H1 (cell line): ENCODE results near the gene MYLK. TPM values are rescaled to one million over a fixed set of nuclear protein-coding genes. Genes with fewer than 3 reads are reported as not detected.

Source experiments
- CTCF ChIA-PET: fragments of 300-600 bp; sonication (Branson Sonifier 250); formaldehyde crosslinking; loops from one replicate; lab custom pipeline; 2021; ENCODE audit not compliant: partially characterized antibody; lab: Charles Lee
- POLR2A ChIA-PET: fragments of 300-600 bp; sonication (Branson Sonifier 250); formaldehyde crosslinking; loops from one replicate; lab custom pipeline; 2021; ENCODE audit warnings: inconsistent platforms; ENCODE audit not compliant: partially characterized antibody; lab: Charles Lee
- DNase-seq, 2 experiments: peaks; one replicate each; pipeline versions ENCODE4 v3.0.0 to v3.0.0-alpha.2; 2010 to 2022; ENCODE audit warnings: low spot score in 2 of 2, low read depth in 1 of 2, mixed read lengths in 1 of 2
- FAIRE-seq: peaks from 2 replicates; lab custom pipeline; 2011; peaks lifted over from hg19 to GRCh38; lab: Jason Lieb, UNC
- H2AFZ ChIP-seq: 2 replicates; pipeline ENCODE4 v1.8.1; 2012; ENCODE audit warnings: low read length, inconsistent platforms
- H2AK5ac ChIP-seq: 2 replicates; pipeline ENCODE4 v1.6.1; 2013; ENCODE audit warnings: low read depth, low read length
- H2BK120ac ChIP-seq: replicated peaks from 2 replicates; pipeline ENCODE3; 2013; ENCODE audit warnings: low read depth, low read length, inconsistent platforms
- H2BK12ac ChIP-seq: 2 replicates; pipeline ENCODE4 v1.6.1; 2013; ENCODE audit warnings: low read depth, low read length
- H2BK15ac ChIP-seq: 2 replicates; pipeline ENCODE4 v1.6.1; 2013; ENCODE audit warnings: low read length
- H2BK20ac ChIP-seq: 2 replicates; pipeline ENCODE4 v1.6.1; 2013; ENCODE audit warnings: low read length
- H2BK5ac ChIP-seq: 2 replicates; pipeline ENCODE4 v1.6.1; 2013; ENCODE audit warnings: low read depth, low read length
- H3K14ac ChIP-seq: 2 replicates; pipeline ENCODE4 v1.6.1; 2013; ENCODE audit warnings: inconsistent platforms; ENCODE audit not compliant: insufficient read length
- H3K18ac ChIP-seq: 2 replicates; pipeline ENCODE4 v1.6.1; 2013; ENCODE audit warnings: low read length; ENCODE audit errors: extremely low read depth
- H3K23ac ChIP-seq: 2 replicates; pipeline ENCODE4 v1.6.1; 2013; ENCODE audit warnings: inconsistent platforms; ENCODE audit not compliant: insufficient read length
- H3K23me2 ChIP-seq: 2 replicates; pipeline ENCODE4 v1.6.1; 2013; ENCODE audit warnings: low read depth, low read length
- H3K27ac ChIP-seq: 2 replicates; pipeline ENCODE4 v1.6.1; 2011; ENCODE audit warnings: low read depth, low read length, inconsistent platforms
- H3K27me3 ChIP-seq, 4 experiments: replicated peaks in 1 of 4; 1 replicate in 1 of 4; 2 replicates in 3 of 4; pipeline versions ENCODE4 v1.6.1 to v1.8.1; 2011 to 2013; ENCODE audit warnings: low read length in 3 of 4, mild to moderate bottlenecking in 3 of 4, inconsistent platforms in 2 of 4, mixed read lengths in 2 of 4, moderate library complexity in 1 of 4; ENCODE audit not compliant: control insufficient read depth in 3 of 4, insufficient read depth in 3 of 4; ENCODE audit errors: extremely low read depth in 1 of 4
- H3K36me3 ChIP-seq, 4 experiments: 2 replicates each; pipeline versions ENCODE4 v1.6.1 to v1.8.1; 2011 to 2013; ENCODE audit warnings: mild to moderate bottlenecking in 4 of 4, low read length in 3 of 4, moderate library complexity in 2 of 4, control low read depth in 1 of 4, inconsistent platforms in 1 of 4; ENCODE audit not compliant: insufficient read depth in 4 of 4, control insufficient read depth in 2 of 4
- H3K4ac ChIP-seq: replicated peaks from 2 replicates; pipeline ENCODE3; 2013; ENCODE audit warnings: low read length, low read depth, mixed read lengths, inconsistent platforms; ENCODE audit not compliant: insufficient read length
- H3K4me1 ChIP-seq, 4 experiments: replicated peaks in 1 of 4; 1 replicate in 1 of 4; 2 replicates in 3 of 4; pipeline versions ENCODE4 v1.6.1 to v1.8.1; 2011 to 2013; ENCODE audit warnings: low read length in 3 of 4, inconsistent platforms in 2 of 4, mixed read lengths in 1 of 4; ENCODE audit not compliant: insufficient read depth in 4 of 4, control insufficient read depth in 3 of 4
- H3K4me2 ChIP-seq, 2 experiments: 2 replicates each; pipeline versions ENCODE4 v1.6.1 to v1.8.1; 2011 to 2013; ENCODE audit warnings: low read depth in 2 of 2, low read length in 2 of 2, control low read depth in 1 of 2, inconsistent platforms in 1 of 2, mild to moderate bottlenecking in 1 of 2; ENCODE audit not compliant: insufficient read depth in 1 of 2
- H3K4me3 ChIP-seq, 4 experiments: fragments of 200-600, 300-600 bp in 1 of 4; sonication (generic), shearing (Covaris generic), sonication (Bioruptor Twin) in 1 of 4; 2 replicates each; pipeline versions ENCODE4 v1.5.1 to v1.8.1; 2011 to 2016; ENCODE audit warnings: low read length in 4 of 4, low read depth in 3 of 4, control low read depth in 2 of 4, inconsistent platforms in 2 of 4, mild to moderate bottlenecking in 2 of 4, mixed read lengths in 1 of 4, moderate library complexity in 1 of 4; ENCODE audit not compliant: insufficient read depth in 2 of 4; ENCODE audit errors: extremely low read depth in 1 of 4
- H3K56ac ChIP-seq: replicated peaks from 2 replicates; pipeline ENCODE3; 2013; ENCODE audit warnings: low read depth, mild to moderate bottlenecking, mixed read lengths, low read length, inconsistent platforms; ENCODE audit not compliant: insufficient read length
- H3K79me1 ChIP-seq: 2 replicates; pipeline ENCODE4 v1.6.1; 2013; ENCODE audit warnings: low read depth, low read length, control low read depth
- H3K79me2 ChIP-seq, 2 experiments: 2 replicates each; pipeline versions ENCODE4 v1.6.1 to v1.8.1; 2012 to 2013; ENCODE audit warnings: low read length in 2 of 2, mild to moderate bottlenecking in 2 of 2, inconsistent platforms in 1 of 2; ENCODE audit not compliant: insufficient read depth in 2 of 2, control insufficient read depth in 1 of 2
- H3K9ac ChIP-seq, 4 experiments: replicated peaks in 1 of 4; 1 replicate in 1 of 4; 2 replicates in 3 of 4; pipeline versions ENCODE4 v1.6.1 to v1.8.1; 2011 to 2013; ENCODE audit warnings: low read depth in 3 of 4, low read length in 3 of 4, control low read depth in 2 of 4, mild to moderate bottlenecking in 2 of 4, moderate library complexity in 2 of 4, inconsistent platforms in 1 of 4; ENCODE audit errors: extremely low read depth in 1 of 4
- H3K9me3 ChIP-seq, 2 experiments: 2 replicates each; pipeline versions ENCODE4 v1.6.1 to v1.8.1; 2012 to 2013; ENCODE audit warnings: mild to moderate bottlenecking in 2 of 2, moderate library complexity in 2 of 2, control low read depth in 1 of 2, inconsistent platforms in 1 of 2, low read depth in 1 of 2, low read length in 1 of 2, mixed read lengths in 1 of 2; ENCODE audit not compliant: insufficient read depth in 2 of 2
- H4K20me1 ChIP-seq, 2 experiments: replicated peaks in 1 of 2; 2 replicates each; pipeline versions ENCODE3 to v1.8.1; 2011 to 2013; ENCODE audit warnings: inconsistent platforms in 2 of 2, low read length in 2 of 2, mild to moderate bottlenecking in 1 of 2; ENCODE audit not compliant: insufficient read depth in 2 of 2, control insufficient read depth in 1 of 2
- H4K5ac ChIP-seq: 2 replicates; pipeline ENCODE4 v1.6.1; 2013; ENCODE audit warnings: low read length, low read depth, mixed read lengths, inconsistent platforms; ENCODE audit not compliant: insufficient read length
- H4K8ac ChIP-seq: 2 replicates; pipeline ENCODE4 v1.8.0; 2013; ENCODE audit warnings: mild to moderate bottlenecking, moderate library complexity, low read length, inconsistent platforms; ENCODE audit not compliant: insufficient read depth; ENCODE audit errors: extremely low read depth
- H4K91ac ChIP-seq: replicated peaks from 2 replicates; pipeline ENCODE3; 2013; ENCODE audit warnings: low read length, mixed read lengths, inconsistent platforms; ENCODE audit not compliant: insufficient read length
- ZNF274 ChIP-seq: IDR thresholded peaks from 2 replicates; pipeline ENCODE4 v1.7.0; 2012; ENCODE audit warnings: low read length, borderline replicate concordance; ENCODE audit errors: extremely low read depth
- WGBS, 2 experiments: shearing (Covaris generic) in 1 of 2; methylation state at CpG; one replicate each; pipeline versions ENCODE4 v1.1.6 to v1.1.7; 2013 to 2015; ENCODE audit warnings: low lambda C conversion rate in 2 of 2, mixed read lengths in 2 of 2, inconsistent platforms in 1 of 2, low coverage in 1 of 2, missing lambda C conversion rate in 1 of 2; ENCODE audit not compliant: insufficient replicate concordance in 2 of 2, insufficient coverage in 1 of 2, insufficient read length in 1 of 2; ENCODE audit errors: extremely low coverage in 1 of 2, missing lambda C conversion rate in 1 of 2; 5-methylcytosine and 5-hydroxymethylcytosine counted together
- polyA plus RNA-seq, 7 experiments: library from polyadenylated mRNA; depleted of rRNA in 3 of 7; stranded (reverse) in 5 of 7; unstranded in 2 of 7; fragments of >200 nt in 5 of 7; fragments of 200-250 nt in 2 of 7; gene quantifications; 1 replicate in 5 of 7; 2 replicates in 1 of 7; 4 replicates in 1 of 7; pipeline versions ENCODE4 v1.2.1 to v1.2.3, GENCODE V29; 2011 to 2013; ENCODE audit warnings: missing spikeins in 2 of 7, mixed read lengths in 2 of 7
- total RNA-seq: library from RNA; stranded (reverse); fragmentation: NEBNext Ultra II Directional; extraction: Animal tissue kit (Norgen Biotek cat#: 25700); gene quantifications from 2 replicates; pipeline ENCODE4 v1.2.1, GENCODE V29; 2021

The MYLK gene
- total and polyA plus RNA-seq, 2 of the 8 experiments (the other 6 are each of a cell fraction or from before 2014, with no cell fraction given), result 11.6 to 21.3 TPM

- H4K8ac ChIP-seq, result no peak overlapping the region; the same call in 1 of the 2 replicates
- CTCF ChIA-PET, result interaction anchor here (0.6 to 51.6 kb wide), 15 partner anchors 8 to 750 kb away, joined by 3 to 1463 read pairs (median 6); no protein-coding TSS in a partner anchor
- POLR2A ChIA-PET, result no interaction called here
- TF ChIP-seq ZNF274, result no peak
Observed at GRCh38 chr3:123702720-123703119, 181.4 kb downstream of the MYLK start.

More at GRCh38 chr3:123702720-123703119, 181.4 kb downstream of the MYLK start:
- no peaks in the 10 kb centered on the region for H3K4me1 ChIP-seq
- H3K23me2 ChIP-seq, result no peaks in the 10 kb centered on the region
- no peak for FAIRE-seq
- 85% methylated on average over 2 of the region's 2 CpGs; no CpG with 5 or more reads in 1 of the 2 experiments for WGBS, 2 experiments
- H2BK12ac ChIP-seq, result no peak overlapping the region
- no peak overlapping the region for H2BK5ac ChIP-seq
- H3K9me3 ChIP-seq, result no peaks in the 10 kb centered on the region
- no peak overlapping the region for H3K9ac ChIP-seq
- H2AFZ ChIP-seq, result no peak overlapping the region
- H3K79me1 ChIP-seq, result no peaks in the 10 kb centered on the region
- H3K27me3 ChIP-seq, result no peaks in the 10 kb centered on the region
- H3K4me3 ChIP-seq, result no peak overlapping the region
- no peak overlapping the region for H4K5ac ChIP-seq
- H3K18ac ChIP-seq, result no peak overlapping the region
- no peak overlapping the region for H3K27ac ChIP-seq
- no peak overlapping the region for H3K4ac ChIP-seq
- no peak overlapping the region for H3K56ac ChIP-seq
- no peaks in the 10 kb centered on the region for H3K36me3 ChIP-seq
- no peak overlapping the region for H4K91ac ChIP-seq
- H3K4me2 ChIP-seq, result no peak overlapping the region
- no peaks in the 10 kb centered on the region for H4K20me1 ChIP-seq
- H2BK20ac ChIP-seq, result no peak overlapping the region
- no peak overlapping the region for H3K23ac ChIP-seq
- no peaks in the 10 kb centered on the region for H3K79me2 ChIP-seq
- H2BK120ac ChIP-seq, result no peak overlapping the region
- H2BK15ac ChIP-seq, result no peak overlapping the region
- no peak overlapping the region for H3K14ac ChIP-seq
- H2AK5ac ChIP-seq, result no peak overlapping the region
- DNase-seq, result no peak
